Esophagus squamous epithelium (tissue), 4 donors: ENCODE results near the gene HES5.

Experiments used
- CTCF ChIP-seq, 6 experiments: fragments of 450-650 bp in 4 of 6; fragments of 200-600 bp in 2 of 6; sonication (generic) in 2 of 6; IDR thresholded peaks; one replicate each; pipeline ENCODE4 v1.5.1; 2016 to 2019; ENCODE audit warnings: antibody characterized with exemption in 6 of 6, mild to moderate bottlenecking in 4 of 6, moderate library complexity in 4 of 6
- POLR2A ChIP-seq, 4 donors: fragments of 450-650 bp; IDR thresholded peaks; one replicate each; pipeline ENCODE4 v1.6.1; 2017; ENCODE audit warnings: antibody characterized with exemption in 4 of 4, mild to moderate bottlenecking in 4 of 4, moderate library complexity in 3 of 4

GRCh38 chr1:2528016-2528415, 2.0 kb downstream of the HES5 start:
- no peak for TF ChIP-seq CTCF (IDR thresholded peaks at IDR 0.05)
- TF ChIP-seq POLR2A (IDR thresholded peaks at IDR 0.05): no peak
